ENCODE measurements around the gene VAPB. TPM values are rescaled to one million over a fixed set of nuclear protein-coding genes. Genes with fewer than 3 reads are reported as not detected.

The VAPB gene
- total and polyA plus RNA-seq, 10 of the 15 experiments (the other 5 are each of a cell fraction or from before 2014, with no cell fraction given): 3.2 to 28.6 (median 20.5) TPM

GRCh38 chr20:58454460-58454859 lies 65.4 kb downstream of the VAPB start:
- ChIA-PET POLR2A (interaction anchor here (1.3 kb wide), 1 partner anchor 10 kb away, joined by 3 read pairs; no protein-coding TSS in a partner anchor), SMC1A (ENCODE audit: uncharacterized antibody, unreplicated experiment) (interaction anchor here (0.7 to 2.0 kb wide), 6 partner anchors 8 to 219 kb away, joined by 3 to 6 read pairs (median 3); no protein-coding TSS in a partner anchor), CTCF (interaction anchor here (1.7 kb wide), 1 partner anchor 27 kb away, joined by 4 read pairs; no protein-coding TSS in a partner anchor), RAD21 (ENCODE audit: unreplicated experiment) (interaction anchor here (0.8 kb wide), 1 partner anchor 216 kb away, joined by 3 read pairs; no protein-coding TSS in a partner anchor)
- H4K20me1 ChIP-seq (ENCODE audit: control insufficient read depth, insufficient read depth): 0 out of 2 replicates have a peak, but pooled peaks cover 2% of the 10 kb centered on the region
- no TSS peak for BruUV-seq (replicated peaks)
- H3K79me2 ChIP-seq (ENCODE audit: control insufficient read depth, insufficient read depth, low read length): no peaks in the 10 kb centered on the region
- FAIRE-seq (no peak), DNase-seq (ENCODE audit: low read depth, low spot score) (no peak), ATAC-seq (no peak)
- H2AFZ ChIP-seq (ENCODE audit: control insufficient read depth, low read depth, low read length): no peak overlapping the region
- no peak overlapping the region for H3K9ac ChIP-seq (ENCODE audit: control insufficient read depth, insufficient read depth, low read length)
- TF ChIP-seq KLF5 (IDR thresholded peaks at IDR 0.05; ENCODE audit: partially characterized antibody) (no peak), NRF1 (conservative IDR thresholded peaks at IDR 0.05; ENCODE audit: low read depth, low read length) (no peak), MTA3 (IDR thresholded peaks at IDR 0.05; ENCODE audit: borderline replicate concordance, low read length) (no peak), NFYA (IDR thresholded peaks at IDR 0.05; ENCODE audit: borderline replicate concordance, low read depth, low read length) (no peak), SIX5 (IDR thresholded peaks at IDR 0.05; ENCODE audit: low read depth, low read length, severe bottlenecking) (no peak), HDAC6 (IDR thresholded peaks at IDR 0.05; ENCODE audit: unreplicated experiment) (no peak)
- TF ChIP-seq, protein P1, sequence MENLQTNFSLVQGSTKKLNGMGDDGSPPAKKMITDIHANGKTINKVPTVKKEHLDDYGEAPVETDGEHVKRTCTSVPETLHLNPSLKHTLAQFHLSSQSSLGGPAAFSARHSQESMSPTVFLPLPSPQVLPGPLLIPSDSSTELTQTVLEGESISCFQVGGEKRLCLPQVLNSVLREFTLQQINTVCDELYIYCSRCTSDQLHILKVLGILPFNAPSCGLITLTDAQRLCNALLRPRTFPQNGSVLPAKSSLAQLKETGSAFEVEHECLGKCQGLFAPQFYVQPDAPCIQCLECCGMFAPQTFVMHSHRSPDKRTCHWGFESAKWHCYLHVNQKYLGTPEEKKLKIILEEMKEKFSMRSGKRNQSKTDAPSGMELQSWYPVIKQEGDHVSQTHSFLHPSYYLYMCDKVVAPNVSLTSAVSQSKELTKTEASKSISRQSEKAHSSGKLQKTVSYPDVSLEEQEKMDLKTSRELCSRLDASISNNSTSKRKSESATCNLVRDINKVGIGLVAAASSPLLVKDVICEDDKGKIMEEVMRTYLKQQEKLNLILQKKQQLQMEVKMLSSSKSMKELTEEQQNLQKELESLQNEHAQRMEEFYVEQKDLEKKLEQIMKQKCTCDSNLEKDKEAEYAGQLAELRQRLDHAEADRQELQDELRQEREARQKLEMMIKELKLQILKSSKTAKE (IDR thresholded peaks at IDR 0.05; ENCODE audit: low read depth, poor library complexity, severe bottlenecking): no peak
- H3K36me3 ChIP-seq (ENCODE audit: control insufficient read depth in 2 of 2, insufficient read depth in 2 of 2, low read length in 1 of 2): no peaks in the 10 kb centered on the region; a peak in 1 of 4 replicates
- no peaks in the 10 kb centered on the region for H3K27me3 ChIP-seq (replicated peaks in 1 of 2; ENCODE audit: control insufficient read depth in 2 of 2, insufficient read depth in 2 of 2, low read length in 1 of 2)
- intact Hi-C loops (cut with micrococcal nuclease; ENCODE audit: unreplicated experiment) (no loop called here), in situ Hi-C loops (cut with MboI) (loop anchor here (10.0 to 25.0 kb wide), 4 partner anchors 183 to 980 kb away; partner anchors contain the start of gene CTSZ)
- no peak overlapping the region for H3K27ac ChIP-seq (ENCODE audit: control insufficient read depth, insufficient read depth)
- H3K4me2 ChIP-seq (ENCODE audit: control insufficient read depth, insufficient read depth): no peak overlapping the region
- peaks cover 5% of the 10 kb centered on the region for H3K9me3 ChIP-seq (replicated peaks; ENCODE audit: control insufficient read depth, insufficient read depth, low read length)
- no peak overlapping the region for H3K4me3 ChIP-seq
- peaks cover 34% of the 10 kb centered on the region for H3K4me1 ChIP-seq (ENCODE audit: control insufficient read depth, insufficient read depth, low read length)
